K562 (cell line): ENCODE data around the gene ANAPC2. TPM values are rescaled to one million over a fixed set of nuclear protein-coding genes. Genes with fewer than 3 reads are reported as not detected.

Experiments used
- CBFA2T3 ChIP-seq: fragments of 450-650 bp; IDR thresholded peaks from 2 replicates; pipeline ENCODE4 v1.6.1; 2017
- ELF4 ChIP-seq: fragments of 450-650 bp; formaldehyde crosslinking; IDR thresholded peaks from 2 replicates; pipeline ENCODE4 v1.4.0; 2022; ENCODE audit warnings: missing genetic modification characterization
- FOSL1 ChIP-seq: fragments of 200-800 bp; sonication (Bioruptor generic); conservative IDR thresholded peaks from 2 replicates; pipeline ENCODE4 v1.6.1; 2016; ENCODE audit warnings: missing genetic modification characterization, missing compliant biosample characterization
- NCOA2 ChIP-seq, 2 experiments: fragments of 450-650 bp; IDR thresholded peaks; 2 replicates each; pipeline ENCODE4 v1.6.1; 2018; ENCODE audit warnings: mild to moderate bottlenecking in 2 of 2, moderate library complexity in 1 of 2; ENCODE audit not compliant: partially characterized antibody in 2 of 2
- NFRKB ChIP-seq: fragments of 450-650 bp; IDR thresholded peaks from 2 replicates; pipeline ENCODE4 v1.6.1; 2016; ENCODE audit warnings: low read depth
- RB1 ChIP-seq: fragments of 450-650 bp; IDR thresholded peaks from 2 replicates; pipeline ENCODE4 v1.6.1; 2017; ENCODE audit warnings: low read depth, mild to moderate bottlenecking
- RUNX1 ChIP-seq: sonication (generic); IDR thresholded peaks from 2 replicates; pipeline ENCODE4 v1.6.1; 2016; ENCODE audit warnings: antibody characterized with exemption, low read depth
- ZFX ChIP-seq: sonication (generic); formaldehyde crosslinking; IDR thresholded peaks from 2 replicates; pipeline ENCODE4 v1.8.0; 2022; ENCODE audit warnings: mild to moderate bottlenecking, missing genetic modification reagents, moderate library complexity
- ZNF212 ChIP-seq: fragments of 450-650 bp; formaldehyde crosslinking; IDR thresholded peaks from 2 replicates; pipeline ENCODE4 v1.4.0; 2020; ENCODE audit warnings: mild to moderate bottlenecking
- ZNF717 ChIP-seq: fragments of 250-450 bp; sonication (Bioruptor Pico); IDR thresholded peaks from 2 replicates; pipeline ENCODE4 v1.5.0; 2021
- ZNF79 ChIP-seq: fragments of 250-450 bp; sonication (Bioruptor Pico); IDR thresholded peaks from 2 replicates; pipeline ENCODE4 v1.4.0; 2020; ENCODE audit warnings: low read depth, mild to moderate bottlenecking, moderate library complexity
- ZSCAN29 ChIP-seq: fragments of 450-650 bp; IDR thresholded peaks from 2 replicates; pipeline ENCODE4 v1.6.1; 2017
- polyA plus RNA-seq, 8 experiments: library from polyadenylated mRNA; depleted of rRNA in 4 of 8; stranded (reverse) in 5 of 8; unstranded in 3 of 8; fragments of >200 nt; fragmentation: Nextera tagmentation in 2 of 8; fragmentation: Illumina TruSeq in 1 of 8; extraction: Ambion mirVana in 2 of 8; extraction: Trizol in 1 of 8; gene quantifications; 2 replicates each; pipeline versions ENCODE4 v1.2.1 to v1.2.3, GENCODE V29; 2011 to 2014; ENCODE audit warnings: inconsistent platforms in 1 of 8, missing spikeins in 1 of 8
- total RNA-seq, 7 experiments: library from RNA; depleted of rRNA in 6 of 7; stranded (reverse); fragments of >200 nt in 6 of 7; fragmentation: Illumina TruSeq in 2 of 7; extraction: Trizol in 2 of 7; gene quantifications; 2 replicates each; pipeline versions ENCODE4 v1.2.1 to v1.2.3, GENCODE V29; 2011 to 2021; ENCODE audit warnings: low replicate concordance in 1 of 7
- TF ChIP-seq, protein P1 (sequence below), 2 experiments: fragments of 450-650 bp; IDR thresholded peaks; 2 replicates each; pipeline ENCODE4 v1.6.1; 2016; ENCODE audit warnings: mild to moderate bottlenecking in 2 of 2, borderline replicate concordance in 1 of 2, low read depth in 1 of 2, moderate library complexity in 1 of 2
- TF ChIP-seq, protein P2 (sequence below): fragments of 450-650 bp; IDR thresholded peaks from 2 replicates; pipeline ENCODE4 v1.7.0; 2016; ENCODE audit warnings: borderline replicate concordance
- TF ChIP-seq, protein P3 (sequence below): fragments of 450-650 bp; IDR thresholded peaks from 2 replicates; pipeline ENCODE4 v1.6.1; 2016; ENCODE audit warnings: missing biosample characterization, missing genetic modification characterization

Gene ANAPC2
- total and polyA plus RNA-seq, 9 of the 15 experiments (the other 6 are each of a cell fraction or from before 2014, with no cell fraction given): 0.11 to 56.5 (median 17.1) TPM; not detected in 1

DNA sequence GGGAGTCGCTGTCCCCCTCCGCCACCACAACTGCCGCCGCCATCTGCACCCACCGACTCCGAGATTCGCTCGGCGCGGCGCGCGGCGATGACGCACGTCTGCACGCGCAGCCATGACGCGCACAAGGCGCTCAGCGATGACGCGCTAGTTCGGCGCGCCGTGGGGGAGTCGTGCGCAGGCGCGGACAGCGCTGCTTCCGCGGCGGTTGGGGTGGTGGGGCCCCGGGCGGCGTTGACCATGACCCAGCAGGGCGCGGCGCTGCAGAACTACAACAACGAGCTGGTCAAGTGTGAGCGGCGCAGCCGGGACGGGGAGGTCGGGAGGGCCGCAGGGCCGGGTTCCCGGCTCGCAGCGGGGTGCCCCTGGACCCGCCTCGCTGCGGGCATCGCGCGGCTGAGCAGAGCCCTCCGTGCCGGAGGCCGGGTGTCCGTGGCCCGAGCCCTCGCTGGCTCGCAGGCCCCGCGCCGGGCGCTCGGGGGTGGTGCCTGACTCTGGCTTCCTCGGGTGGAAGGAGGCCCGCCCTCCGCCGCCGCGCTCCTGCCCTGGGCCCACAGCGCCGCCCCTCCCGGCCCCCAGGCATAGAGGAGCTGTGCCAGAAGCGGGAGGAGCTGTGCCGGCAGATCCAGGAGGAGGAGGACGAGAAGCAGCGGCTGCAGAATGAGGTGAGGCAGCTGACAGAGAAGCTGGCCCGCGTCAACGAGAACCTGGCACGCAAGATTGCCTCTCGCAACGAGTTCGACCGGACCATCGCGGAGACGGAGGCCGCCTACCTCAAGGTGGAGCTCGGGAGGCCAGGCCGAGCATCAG, at the start of gene ANAPC2, which contains the start of gene SSNA1 (continued):
- TF ChIP-seq, protein P1, sequence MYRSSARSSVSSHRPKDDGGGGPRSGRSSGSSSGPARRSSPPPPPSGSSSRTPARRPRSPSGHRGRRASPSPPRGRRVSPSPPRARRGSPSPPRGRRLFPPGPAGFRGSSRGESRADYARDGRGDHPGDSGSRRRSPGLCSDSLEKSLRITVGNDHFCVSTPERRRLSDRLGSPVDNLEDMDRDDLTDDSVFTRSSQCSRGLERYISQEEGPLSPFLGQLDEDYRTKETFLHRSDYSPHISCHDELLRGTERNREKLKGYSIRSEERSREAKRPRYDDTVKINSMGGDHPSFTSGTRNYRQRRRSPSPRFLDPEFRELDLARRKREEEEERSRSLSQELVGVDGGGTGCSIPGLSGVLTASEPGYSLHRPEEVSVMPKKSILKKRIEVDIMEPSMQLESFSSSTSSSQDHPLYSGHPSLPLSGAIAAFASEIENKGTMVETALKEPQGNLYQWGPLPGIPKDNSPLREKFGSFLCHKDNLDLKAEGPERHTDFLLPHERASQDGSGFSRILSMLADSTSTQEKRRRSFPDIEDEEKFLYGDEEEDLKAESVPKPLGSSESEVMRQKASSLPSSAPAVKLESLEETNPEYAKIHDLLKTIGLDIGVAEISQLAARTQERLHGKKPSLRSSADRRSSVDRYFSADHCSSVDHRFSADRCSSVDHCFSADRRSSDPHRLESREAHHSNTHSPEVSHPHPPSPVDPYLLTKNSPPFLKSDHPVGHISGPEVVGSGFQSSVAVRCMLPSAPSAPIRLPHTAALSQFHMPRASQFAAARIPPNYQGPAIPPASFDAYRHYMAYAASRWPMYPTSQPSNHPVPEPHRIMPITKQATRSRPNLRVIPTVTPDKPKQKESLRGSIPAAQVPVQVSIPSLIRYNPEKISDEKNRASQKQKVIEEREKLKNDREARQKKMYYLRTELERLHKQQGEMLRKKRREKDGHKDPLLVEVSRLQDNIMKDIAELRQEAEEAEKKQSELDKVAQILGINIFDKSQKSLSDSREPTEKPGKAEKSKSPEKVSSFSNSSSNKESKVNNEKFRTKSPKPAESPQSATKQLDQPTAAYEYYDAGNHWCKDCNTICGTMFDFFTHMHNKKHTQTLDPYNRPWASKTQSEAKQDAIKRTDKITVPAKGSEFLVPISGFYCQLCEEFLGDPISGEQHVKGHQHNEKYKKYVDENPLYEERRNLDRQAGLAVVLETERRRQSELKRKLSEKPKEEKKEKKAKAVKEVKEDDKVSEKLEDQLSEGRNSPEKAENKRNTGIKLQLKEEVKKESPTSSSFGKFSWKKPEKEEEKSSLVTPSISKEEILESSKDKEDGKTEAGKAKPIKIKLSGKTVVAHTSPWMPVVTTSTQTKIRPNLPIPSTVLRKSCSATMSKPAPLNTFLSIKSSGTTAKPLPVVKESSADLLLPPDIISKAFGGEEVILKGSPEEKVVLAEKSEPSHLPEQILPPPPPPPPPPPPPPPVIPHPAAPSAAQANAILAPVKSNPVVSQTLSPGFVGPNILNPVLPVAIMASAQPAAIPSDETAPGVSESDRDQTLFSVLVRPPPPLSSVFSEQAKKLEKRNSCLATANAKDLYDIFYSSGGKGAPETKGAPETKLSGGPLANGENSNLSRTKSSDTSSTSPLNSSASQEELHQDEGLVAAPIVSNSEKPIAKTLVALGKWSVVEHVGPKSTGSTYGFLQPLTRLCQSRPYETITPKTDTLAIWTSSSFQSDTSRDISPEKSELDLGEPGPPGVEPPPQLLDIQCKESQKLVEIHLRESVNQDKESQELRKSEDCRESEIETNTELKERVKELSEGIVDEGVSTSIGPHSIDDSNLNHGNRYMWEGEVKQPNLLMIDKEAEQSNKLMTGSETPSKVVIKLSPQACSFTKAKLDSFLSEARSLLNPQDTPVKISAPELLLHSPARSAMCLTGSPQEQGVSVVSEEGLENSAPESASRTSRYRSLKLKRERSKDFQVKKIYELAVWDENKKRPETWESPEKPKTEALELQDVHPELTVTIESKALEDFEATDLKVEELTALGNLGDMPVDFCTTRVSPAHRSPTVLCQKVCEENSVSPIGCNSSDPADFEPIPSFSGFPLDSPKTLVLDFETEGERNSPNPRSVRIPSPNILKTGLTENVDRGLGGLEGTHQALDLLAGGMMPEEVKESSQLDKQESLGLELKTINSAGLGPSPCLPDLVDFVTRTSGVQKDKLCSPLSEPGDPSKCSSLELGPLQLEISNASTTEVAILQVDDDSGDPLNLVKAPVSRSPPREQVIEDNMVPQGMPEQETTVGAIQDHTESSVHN (IDR thresholded peaks at IDR 0.05; ENCODE audit: borderline replicate concordance in 1 of 2, low read depth in 1 of 2): no peak
- peak; percentile 44; the same call in 1 of the 2 replicates for TF ChIP-seq ELF4
- TF ChIP-seq, protein P2, sequence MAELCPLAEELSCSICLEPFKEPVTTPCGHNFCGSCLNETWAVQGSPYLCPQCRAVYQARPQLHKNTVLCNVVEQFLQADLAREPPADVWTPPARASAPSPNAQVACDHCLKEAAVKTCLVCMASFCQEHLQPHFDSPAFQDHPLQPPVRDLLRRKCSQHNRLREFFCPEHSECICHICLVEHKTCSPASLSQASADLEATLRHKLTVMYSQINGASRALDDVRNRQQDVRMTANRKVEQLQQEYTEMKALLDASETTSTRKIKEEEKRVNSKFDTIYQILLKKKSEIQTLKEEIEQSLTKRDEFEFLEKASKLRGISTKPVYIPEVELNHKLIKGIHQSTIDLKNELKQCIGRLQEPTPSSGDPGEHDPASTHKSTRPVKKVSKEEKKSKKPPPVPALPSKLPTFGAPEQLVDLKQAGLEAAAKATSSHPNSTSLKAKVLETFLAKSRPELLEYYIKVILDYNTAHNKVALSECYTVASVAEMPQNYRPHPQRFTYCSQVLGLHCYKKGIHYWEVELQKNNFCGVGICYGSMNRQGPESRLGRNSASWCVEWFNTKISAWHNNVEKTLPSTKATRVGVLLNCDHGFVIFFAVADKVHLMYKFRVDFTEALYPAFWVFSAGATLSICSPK: no peak
- TF ChIP-seq, protein P3, sequence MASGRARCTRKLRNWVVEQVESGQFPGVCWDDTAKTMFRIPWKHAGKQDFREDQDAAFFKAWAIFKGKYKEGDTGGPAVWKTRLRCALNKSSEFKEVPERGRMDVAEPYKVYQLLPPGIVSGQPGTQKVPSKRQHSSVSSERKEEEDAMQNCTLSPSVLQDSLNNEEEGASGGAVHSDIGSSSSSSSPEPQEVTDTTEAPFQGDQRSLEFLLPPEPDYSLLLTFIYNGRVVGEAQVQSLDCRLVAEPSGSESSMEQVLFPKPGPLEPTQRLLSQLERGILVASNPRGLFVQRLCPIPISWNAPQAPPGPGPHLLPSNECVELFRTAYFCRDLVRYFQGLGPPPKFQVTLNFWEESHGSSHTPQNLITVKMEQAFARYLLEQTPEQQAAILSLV (tag): no peak
- no peak for TF ChIP-seq ZNF79 (CRISPR knock-in tag)
- TF ChIP-seq ZNF717 (CRISPR knock-in tag): no peak
- TF ChIP-seq CBFA2T3: peak; percentile 19; the same call in 1 of the 2 replicates
- TF ChIP-seq RUNX1: 0 out of 2 replicates have a peak, but pooled peaks have one; percentile 14
- TF ChIP-seq ZSCAN29: no peak
- TF ChIP-seq NCOA2 (IDR thresholded peaks at IDR 0.05; ENCODE audit: partially characterized antibody in 2 of 2): no peak
- TF ChIP-seq ZFX (CRISPR knock-in tag): peak; percentile 94
- peak; percentile 77 for TF ChIP-seq FOSL1 (tag)
- peak; percentile 83 for TF ChIP-seq RB1
- no peak for TF ChIP-seq NFRKB
- no peak for TF ChIP-seq ZNF212
